ENCODE results near the gene PROSER3. TPM values are rescaled to one million over a fixed set of nuclear protein-coding genes. Genes with fewer than 3 reads are reported as not detected.

PROSER3 gene
- total RNA-seq, 4 donors from 2014 or later = 8.2 to 34.3 (median 13.2) TPM

GRCh38 chr19:35740423-35741202 lies 17.4 kb upstream of the PROSER3 start:
- 1 to 2% methylated on average over 27 to 47 of the region's 63 CpGs for WGBS, 2 donors
- H3K9me3 ChIP-seq = no peaks in the 10 kb centered on the region
- TF ChIP-seq POLR2A (IDR thresholded peaks at IDR 0.05) = no peak
- no peak for TF ChIP-seq CTCF (IDR thresholded peaks at IDR 0.05)
- peaks cover 21 to 27% of the 10 kb centered on the region in 2 donors for H3K36me3 ChIP-seq
- no peaks in the 10 kb centered on the region for H3K27me3 ChIP-seq
- peak overlapping the region in 2 of 3 donors; percentile 45 to 73 for H3K4me3 ChIP-seq (replicated peaks in 1 of 3)
- peak; percentile 99 for DNase-seq
- peaks cover 20 to 24% of the 10 kb centered on the region in 2 donors for H3K4me1 ChIP-seq
- H3K27ac ChIP-seq = peak overlapping the region; percentile 25 to 48 (median 29)
- intact Hi-C loops (cut with DNase I) = no loop called here

GRCh38 chr19:35741203-35741515 lies 16.8 kb upstream of the PROSER3 start:
- intact Hi-C loops (cut with DNase I) = no loop called here
- peaks cover 24 to 28% of the 10 kb centered on the region in 2 donors for H3K4me1 ChIP-seq
- 9 to 10% methylated on average over 12 of the region's 12 CpGs for WGBS, 2 donors

GRCh38 chr19:35742121-35742724 lies 15.8 kb upstream of the PROSER3 start, which contains the start of gene IGFLR1:
TSS of gene IGFLR1 (minus strand) at chr19:35742452. CDS start at chr19:35741180, 1,272 bp downstream.
- Histone ChIP-seq H3K4me3 (replicated peaks in 1 of 3) (no peak within 1 kb of the TSS), H3K9me3 (no peaks in the 10 kb centered on the region), H3K27me3 (no peaks in the 10 kb centered on the region), H3K4me1 (peaks cover 29 to 36% of the 10 kb centered on the region in 2 donors), H3K36me3 (peaks cover 12 to 17% of the 10 kb centered on the region in 2 donors), H3K27ac (no peak within 1 kb of the TSS)
- TF ChIP-seq POLR2A (IDR thresholded peaks at IDR 0.05) (no peak), CTCF (IDR thresholded peaks at IDR 0.05) (no peak)
- intact Hi-C loops (cut with DNase I) = no loop called here
- DNase-seq = peak in 1 of 2 donors; percentile 9
- 75 to 95% methylated on average over 9 of the region's 9 CpGs for WGBS, 2 donors

More at GRCh38 chr19:35741203-35741515, 16.8 kb upstream of the PROSER3 start:
- peak overlapping the region in 1 of 3 donors; percentile 45 for H3K4me3 ChIP-seq (replicated peaks in 1 of 3)
- no peak for DNase-seq
- peaks cover 18 to 26% of the 10 kb centered on the region in 2 donors for H3K36me3 ChIP-seq
- H3K27ac ChIP-seq = peak overlapping the region in 2 of 3 donors; percentile 25 to 46
- H3K9me3 ChIP-seq = no peaks in the 10 kb centered on the region
- TF ChIP-seq CTCF (IDR thresholded peaks at IDR 0.05) (no peak), POLR2A (IDR thresholded peaks at IDR 0.05) (no peak)
- no peaks in the 10 kb centered on the region for H3K27me3 ChIP-seq

GRCh38 chr19:35743640-35744429 lies 14.1 kb upstream of the PROSER3 start:
- intact Hi-C loops (cut with DNase I) = no loop called here
- no peak for DNase-seq
- peaks cover 0 to 5% of the 10 kb centered on the region in 2 donors for H3K36me3 ChIP-seq
- no peaks in the 10 kb centered on the region for H3K27me3 ChIP-seq
- no peak for TF ChIP-seq POLR2A (IDR thresholded peaks at IDR 0.05)
- no peak for TF ChIP-seq CTCF (IDR thresholded peaks at IDR 0.05)
- 83 to 94% methylated on average over 14 to 19 of the region's 19 CpGs for WGBS, 2 donors
- H3K27ac ChIP-seq = no peak overlapping the region
- peaks cover 32 to 40% of the 10 kb centered on the region in 2 donors for H3K4me1 ChIP-seq
- no peaks in the 10 kb centered on the region for H3K9me3 ChIP-seq
- peak overlapping the region in 1 of 3 donors; percentile 78 for H3K4me3 ChIP-seq (replicated peaks in 1 of 3)
